SU-DHL-6 (cell line): ENCODE data around the gene MEI4.

Source experiments
- H2AFZ ChIP-seq: fragments of 200-600 bp; sonication (generic); 2 replicates; pipeline ENCODE4 v1.6.1; 2014; ENCODE audit warnings: low read depth, mild to moderate bottlenecking, moderate library complexity, mixed read lengths, antibody characterized with exemption, low read length; ENCODE audit not compliant: severe bottlenecking
- H3F3A ChIP-seq: fragments of 200-600 bp; shearing (Covaris generic); 2 replicates; pipeline ENCODE4 v1.6.0; 2016; ENCODE audit warnings: antibody characterized with exemption, mild to moderate bottlenecking; ENCODE audit not compliant: insufficient read depth
- H3K27ac ChIP-seq: fragments of 200-600 bp; sonication (generic); 2 replicates; pipeline ENCODE4 v1.5.1; 2016; ENCODE audit warnings: low read depth, mild to moderate bottlenecking, low read length, moderate library complexity, mixed read lengths
- H3K27me3 ChIP-seq: fragments of 200-600 bp; sonication (generic), shearing (Covaris generic); 2 replicates; pipeline ENCODE4 v1.6.0; 2014; ENCODE audit warnings: mild to moderate bottlenecking, low read length
- H3K36me3 ChIP-seq: fragments of 200-600 bp; sonication (generic); 2 replicates; pipeline ENCODE4 v1.6.1; 2014; ENCODE audit warnings: mild to moderate bottlenecking, low read length, mixed read lengths
- H3K4me2 ChIP-seq: fragments of 300-600, 200-600 bp; shearing (Covaris generic), sonication (generic); 2 replicates; pipeline ENCODE4 v1.6.0; 2014; ENCODE audit warnings: low read length, low read depth, mild to moderate bottlenecking; ENCODE audit not compliant: poor library complexity, severe bottlenecking
- H3K4me3 ChIP-seq: fragments of 200-600 bp; sonication (generic); 2 replicates; pipeline ENCODE4 v1.5.1; 2014; ENCODE audit warnings: antibody characterized with exemption, low read length, mild to moderate bottlenecking, mixed read lengths; ENCODE audit not compliant: insufficient read depth, poor library complexity, severe bottlenecking
- H3K79me2 ChIP-seq: fragments of 200-600 bp; sonication (generic); 2 replicates; pipeline ENCODE4 v1.6.1; 2014; ENCODE audit warnings: mild to moderate bottlenecking, low read length, moderate library complexity; ENCODE audit not compliant: insufficient read depth
- H3K9ac ChIP-seq: fragments of 200-600 bp; sonication (generic); 2 replicates; pipeline ENCODE4 v1.7.0; 2014; ENCODE audit warnings: mild to moderate bottlenecking, low read length
- H3K9me2 ChIP-seq: fragments of 200-600 bp; sonication (generic); replicated peaks from 2 replicates; pipeline ENCODE4 v1.6.1; 2014; ENCODE audit warnings: low read length; ENCODE audit not compliant: insufficient read depth
- H3K9me3 ChIP-seq: fragments of 200-600 bp; sonication (generic); 2 replicates; pipeline ENCODE4 v1.6.1; 2014; ENCODE audit warnings: low read length, mixed read lengths; ENCODE audit not compliant: insufficient read depth
- H4K20me1 ChIP-seq: fragments of 200-600 bp; sonication (generic); 2 replicates; pipeline ENCODE4 v1.6.1; 2014; ENCODE audit warnings: low read depth, mild to moderate bottlenecking, antibody characterized with exemption, low read length, moderate library complexity, mixed read lengths
- EZH2phosphoT487 ChIP-seq: fragments of 200-600 bp; sonication (generic), shearing (Covaris generic); conservative IDR thresholded peaks from 2 replicates; pipeline ENCODE4 v1.6.1; 2018; ENCODE audit warnings: mild to moderate bottlenecking, antibody characterized with exemption, low read length, moderate library complexity, mixed read lengths
- TF ChIP-seq, protein P1 (sequence below): fragments of 200-600 bp; sonication (generic); IDR thresholded peaks from one replicate; pipeline ENCODE4 v1.5.1; 2017; ENCODE audit warnings: antibody characterized with exemption, mild to moderate bottlenecking, low read length, moderate library complexity; ENCODE audit not compliant: insufficient read depth, poor library complexity, severe bottlenecking

The MEI4 gene

DNA sequence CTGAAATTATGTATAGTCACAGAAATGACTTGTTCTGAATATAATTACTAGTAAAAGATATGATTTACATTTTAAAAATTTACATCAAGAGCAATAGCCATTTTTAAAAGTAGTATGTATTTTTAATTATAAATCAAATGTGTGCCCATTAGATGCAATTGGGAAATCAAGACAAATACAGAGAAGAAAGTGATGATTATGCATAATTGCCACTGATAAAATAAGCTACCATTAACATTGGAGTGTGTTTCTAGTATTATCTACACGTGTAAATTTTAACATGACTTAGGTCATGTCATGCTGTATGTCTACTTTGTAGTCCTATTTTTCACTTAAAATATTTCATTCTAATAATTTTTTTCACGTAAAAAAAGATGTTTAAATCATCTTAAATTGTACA lies 22.8 kb upstream of the MEI4 start:
- H3K4me2 ChIP-seq = no peak overlapping the region

DNA sequence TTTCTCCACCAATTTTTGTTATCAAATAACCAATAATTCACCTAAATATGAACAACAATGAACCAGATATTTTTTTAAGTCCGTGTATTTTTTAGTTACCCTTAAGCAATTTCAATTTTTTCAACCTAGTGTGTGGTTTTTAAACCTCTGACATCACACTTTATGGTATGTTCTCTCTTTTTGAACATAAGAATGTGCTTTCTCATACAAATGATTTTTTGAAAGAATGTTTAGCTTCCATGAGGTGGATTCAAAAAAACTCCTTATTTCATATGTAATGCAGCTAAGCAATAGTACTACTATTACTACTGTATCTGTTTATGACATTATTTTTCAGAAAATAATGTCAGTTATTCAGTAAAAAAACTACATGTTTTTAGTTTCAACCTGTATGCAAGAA lies 19.4 kb upstream of the MEI4 start:
- H3K79me2 ChIP-seq = no peaks in the 10 kb centered on the region
- H3K27me3 ChIP-seq = no peaks in the 10 kb centered on the region
- no peaks in the 10 kb centered on the region for H3F3A ChIP-seq
- H3K27ac ChIP-seq = no peak overlapping the region
- H3K4me3 ChIP-seq = no peak overlapping the region
- no peak overlapping the region for H3K9ac ChIP-seq
- H3K9me2 ChIP-seq = no peaks in the 10 kb centered on the region
- H3K4me2 ChIP-seq = no peak overlapping the region
- H4K20me1 ChIP-seq = no peaks in the 10 kb centered on the region
- no peaks in the 10 kb centered on the region for H3K9me3 ChIP-seq
- H2AFZ ChIP-seq = no peak overlapping the region
- TF ChIP-seq EZH2phosphoT487 = no peak
- TF ChIP-seq, protein P1, sequence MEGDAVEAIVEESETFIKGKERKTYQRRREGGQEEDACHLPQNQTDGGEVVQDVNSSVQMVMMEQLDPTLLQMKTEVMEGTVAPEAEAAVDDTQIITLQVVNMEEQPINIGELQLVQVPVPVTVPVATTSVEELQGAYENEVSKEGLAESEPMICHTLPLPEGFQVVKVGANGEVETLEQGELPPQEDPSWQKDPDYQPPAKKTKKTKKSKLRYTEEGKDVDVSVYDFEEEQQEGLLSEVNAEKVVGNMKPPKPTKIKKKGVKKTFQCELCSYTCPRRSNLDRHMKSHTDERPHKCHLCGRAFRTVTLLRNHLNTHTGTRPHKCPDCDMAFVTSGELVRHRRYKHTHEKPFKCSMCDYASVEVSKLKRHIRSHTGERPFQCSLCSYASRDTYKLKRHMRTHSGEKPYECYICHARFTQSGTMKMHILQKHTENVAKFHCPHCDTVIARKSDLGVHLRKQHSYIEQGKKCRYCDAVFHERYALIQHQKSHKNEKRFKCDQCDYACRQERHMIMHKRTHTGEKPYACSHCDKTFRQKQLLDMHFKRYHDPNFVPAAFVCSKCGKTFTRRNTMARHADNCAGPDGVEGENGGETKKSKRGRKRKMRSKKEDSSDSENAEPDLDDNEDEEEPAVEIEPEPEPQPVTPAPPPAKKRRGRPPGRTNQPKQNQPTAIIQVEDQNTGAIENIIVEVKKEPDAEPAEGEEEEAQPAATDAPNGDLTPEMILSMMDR = no peak
- H3K36me3 ChIP-seq = no peaks in the 10 kb centered on the region

More for the DNA sequence above, 22.8 kb upstream of the MEI4 start:
- Histone ChIP-seq H2AFZ (no peak overlapping the region), H3K9me2 (no peaks in the 10 kb centered on the region), H3K4me3 (no peak overlapping the region), H3K36me3 (no peaks in the 10 kb centered on the region), H3K27ac (no peak overlapping the region), H3K9ac (no peak overlapping the region), H4K20me1 (no peaks in the 10 kb centered on the region), H3F3A (no peaks in the 10 kb centered on the region), H3K27me3 (no peaks in the 10 kb centered on the region), H3K79me2 (no peaks in the 10 kb centered on the region), H3K9me3 (no peaks in the 10 kb centered on the region)
- TF ChIP-seq EZH2phosphoT487 = no peak
- TF ChIP-seq, protein P1 = no peak

DNA sequence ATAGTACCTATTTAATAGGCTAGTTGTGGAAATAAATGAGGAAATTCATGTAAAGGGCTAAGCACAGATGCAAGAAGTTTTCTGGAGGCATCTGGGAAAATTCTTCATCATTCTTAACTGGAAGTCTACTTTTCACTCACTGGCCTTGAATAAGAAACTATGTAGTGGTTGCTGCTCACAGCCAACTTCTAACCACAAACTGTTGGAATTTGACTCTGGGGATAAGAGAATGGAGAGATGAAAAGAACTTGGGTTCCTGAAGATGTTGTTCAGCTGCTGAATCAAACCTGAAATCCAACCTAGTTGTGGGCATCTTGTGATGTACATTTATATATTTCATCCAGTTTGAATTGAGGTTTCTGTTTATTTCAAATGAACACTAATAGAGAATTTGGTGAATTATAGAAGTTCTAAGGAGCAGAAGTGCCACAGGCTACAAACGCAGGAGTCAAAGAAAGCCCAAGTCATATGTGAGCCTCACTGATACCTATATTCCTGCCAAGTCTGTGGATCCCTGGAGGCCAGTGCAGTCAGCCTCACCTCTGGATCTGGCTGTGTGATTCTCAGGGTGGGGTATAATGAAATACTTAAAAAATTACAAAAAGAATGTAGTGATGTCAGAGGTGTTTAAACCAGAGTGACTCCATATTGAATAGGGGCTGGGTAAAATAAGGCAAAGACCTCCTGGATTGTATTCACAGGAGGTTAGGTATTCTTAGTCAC lies 18.7 kb upstream of the MEI4 start:
- H3K36me3 ChIP-seq = no peaks in the 10 kb centered on the region
- H3K27me3 ChIP-seq = no peaks in the 10 kb centered on the region
- H2AFZ ChIP-seq = no peak overlapping the region
- no peaks in the 10 kb centered on the region for H3K9me2 ChIP-seq
- no peak overlapping the region for H3K9ac ChIP-seq
- H3F3A ChIP-seq = no peaks in the 10 kb centered on the region
- no peaks in the 10 kb centered on the region for H3K9me3 ChIP-seq
- no peak overlapping the region for H3K4me3 ChIP-seq
- H3K4me2 ChIP-seq = no peak overlapping the region
- H3K79me2 ChIP-seq = no peaks in the 10 kb centered on the region
- TF ChIP-seq EZH2phosphoT487 = no peak
- TF ChIP-seq, protein P1 = no peak
- no peak overlapping the region for H3K27ac ChIP-seq
- H4K20me1 ChIP-seq = no peaks in the 10 kb centered on the region
